ENCODE measurements around the gene COA7. TPM values are rescaled to one million over a fixed set of nuclear protein-coding genes. Genes with fewer than 3 reads are reported as not detected.
A peak's percentile ranks its signal among the peaks of the same experiment; 100 is the strongest.

Gene COA7
- polyA plus RNA-seq, 6 donors from 2014 or later = 1.3 to 2.3 (median 1.8) TPM

GRCh38 chr1:52659851-52660596 is 38.1 kb downstream of the COA7 start:
- Mint-ChIP-seq H3K27ac (peak overlapping the region in 5 of 6 donors; percentile 51 to 89 (median 73)), H3K9me3 (no peaks in the 10 kb centered on the region), H3K27me3 (no peaks in the 10 kb centered on the region), H3K4me1 (peaks cover 16 to 32% (median 24%) of the 10 kb centered on the region in 3 donors), H3K4me3 (no peak overlapping the region), H3K36me3 (peaks cover 5 to 24% of the 10 kb centered on the region in 2 donors)
- no peak for DNase-seq
- ATAC-seq (ENCODE audit: low read depth in 2 of 2) = no peak

- Mint-ChIP-seq H3K27ac (peak overlapping the region; percentile 33 to 89 (median 49)), H3K27me3 (no peaks in the 10 kb centered on the region), H3K36me3 (peaks cover 7 to 24% of the 10 kb centered on the region in 2 donors), H3K9me3 (no peaks in the 10 kb centered on the region), H3K4me1 (peaks cover 16 to 31% (median 22%) of the 10 kb centered on the region in 3 donors), H3K4me3 (no peak overlapping the region)
- no peak for DNase-seq
- no peak for ATAC-seq (ENCODE audit: low read depth in 2 of 2)
These were observed 38.8 kb downstream of the COA7 start for GRCh38 chr1:52659356-52659755.

- Mint-ChIP-seq H3K36me3 (peaks cover 11 to 25% of the 10 kb centered on the region in 2 donors), H3K27ac (peak overlapping the region; percentile 33 to 89 (median 56)), H3K4me3 (no peak overlapping the region), H3K9me3 (no peaks in the 10 kb centered on the region), H3K27me3 (no peaks in the 10 kb centered on the region), H3K4me1 (peaks cover 18 to 31% (median 22%) of the 10 kb centered on the region in 3 donors)
- ATAC-seq (ENCODE audit: low read depth in 2 of 2) = no peak
- no peak for DNase-seq
These were observed 39.4 kb downstream of the COA7 start for GRCh38 chr1:52658795-52659194.

- ATAC-seq (ENCODE audit: low read depth in 2 of 2) = no peak
These were observed 40.4 kb downstream of the COA7 start for GRCh38 chr1:52657702-52658101.

GRCh38 chr1:52654063-52654462 is 44.1 kb downstream of the COA7 start:
- Mint-ChIP-seq H3K4me3 (no peak overlapping the region), H3K9me3 (no peaks in the 10 kb centered on the region), H3K27ac (peak overlapping the region; percentile 24 to 91 (median 49)), H3K36me3 (peaks cover 25 to 44% of the 10 kb centered on the region in 2 donors), H3K27me3 (no peaks in the 10 kb centered on the region), H3K4me1 (peaks cover 18 to 38% (median 35%) of the 10 kb centered on the region in 3 donors)
- no peak for ATAC-seq (ENCODE audit: low read depth in 2 of 2)
- DNase-seq = no peak

More at GRCh38 chr1:52657702-52658101, 40.4 kb downstream of the COA7 start:
- Mint-ChIP-seq H3K4me3 (no peak overlapping the region), H3K4me1 (peaks cover 18 to 29% (median 28%) of the 10 kb centered on the region in 3 donors), H3K27ac (peak overlapping the region in 3 of 6 donors; percentile 44 to 93 (median 91)), H3K36me3 (peaks cover 16 to 32% of the 10 kb centered on the region in 2 donors), H3K27me3 (no peaks in the 10 kb centered on the region), H3K9me3 (no peaks in the 10 kb centered on the region)
- no peak for DNase-seq

- Mint-ChIP-seq H3K36me3 (peaks cover 28 to 51% of the 10 kb centered on the region in 2 donors), H3K9me3 (no peaks in the 10 kb centered on the region), H3K4me3 (peak overlapping the region in 1 of 8 donors; percentile 61), H3K4me1 (peaks cover 21 to 36% (median 28%) of the 10 kb centered on the region in 3 donors), H3K27me3 (no peaks in the 10 kb centered on the region), H3K27ac (peak overlapping the region in 4 of 6 donors; percentile 34 to 91 (median 69))
- no peak for DNase-seq
- no peak for ATAC-seq (ENCODE audit: low read depth in 2 of 2)
These were observed 44.8 kb downstream of the COA7 start for GRCh38 chr1:52653207-52653849.

GRCh38 chr1:52651904-52652303 is 46.2 kb downstream of the COA7 start:
- DNase-seq (no peak), ATAC-seq (ENCODE audit: low read depth in 2 of 2) (no peak)
- Mint-ChIP-seq H3K36me3 (peaks cover 30 to 47% of the 10 kb centered on the region in 2 donors), H3K27ac (peak overlapping the region in 5 of 6 donors; percentile 51 to 94 (median 87)), H3K27me3 (no peaks in the 10 kb centered on the region), H3K9me3 (no peaks in the 10 kb centered on the region), H3K4me1 (peaks cover 22 to 30% (median 27%) of the 10 kb centered on the region in 3 donors), H3K4me3 (no peak overlapping the region)

GRCh38 chr1:52645261-52645660 is 52.9 kb downstream of the COA7 start:
- no peaks in the 10 kb centered on the region for H3K27me3 Mint-ChIP-seq
- peaks cover 21 to 41% of the 10 kb centered on the region in 2 donors for H3K36me3 Mint-ChIP-seq
- peak overlapping the region in 5 of 6 donors; percentile 75 to 99 (median 88) for H3K27ac Mint-ChIP-seq
- H3K9me3 Mint-ChIP-seq = peaks cover 0 to 5% (median 0%) of the 10 kb centered on the region in 7 donors
- DNase-seq (no peak), ATAC-seq (ENCODE audit: low read depth in 2 of 2) (no peak)
- H3K4me3 Mint-ChIP-seq = peak overlapping the region in 3 of 8 donors; percentile 25 to 43 (median 32)
- H3K4me1 Mint-ChIP-seq = peaks cover 44 to 73% (median 57%) of the 10 kb centered on the region in 3 donors

GRCh38 chr1:52641307-52641706 is 56.8 kb downstream of the COA7 start:
- H3K4me1 Mint-ChIP-seq = peaks cover 48 to 91% (median 74%) of the 10 kb centered on the region in 3 donors
- ATAC-seq (ENCODE audit: low read depth in 2 of 2) = peak; percentile 32 to 40

GRCh38 chr1:52640697-52641096 is 57.5 kb downstream of the COA7 start:
- Mint-ChIP-seq H3K4me3 (peak overlapping the region in 7 of 8 donors; percentile 7 to 84 (median 71)), H3K4me1 (peaks cover 52 to 90% (median 68%) of the 10 kb centered on the region in 3 donors), H3K27me3 (no peaks in the 10 kb centered on the region)

More at GRCh38 chr1:52641307-52641706, 56.8 kb downstream of the COA7 start:
- Mint-ChIP-seq H3K9me3 (peaks cover 0 to 5% (median 0%) of the 10 kb centered on the region in 7 donors), H3K36me3 (peaks cover 17 to 35% of the 10 kb centered on the region in 2 donors), H3K27me3 (no peaks in the 10 kb centered on the region), H3K4me3 (peak overlapping the region; percentile 22 to 84 (median 71)), H3K27ac (peak overlapping the region; percentile 98 to 100 (median 99))
- DNase-seq = peak; percentile 76

GRCh38 chr1:52637946-52638345 is 60.2 kb downstream of the COA7 start:
- H3K27ac Mint-ChIP-seq = peak overlapping the region; percentile 99 to 100 (median 100)
- no peak for DNase-seq
- H3K36me3 Mint-ChIP-seq = peaks cover 10 to 27% of the 10 kb centered on the region in 2 donors
- H3K4me1 Mint-ChIP-seq = peaks cover 65 to 89% (median 73%) of the 10 kb centered on the region in 3 donors
- H3K27me3 Mint-ChIP-seq = no peaks in the 10 kb centered on the region
- peaks cover 0 to 5% (median 0%) of the 10 kb centered on the region in 7 donors for H3K9me3 Mint-ChIP-seq
- no peak for ATAC-seq (ENCODE audit: low read depth in 2 of 2)
- H3K4me3 Mint-ChIP-seq = peak overlapping the region; percentile 69 to 96 (median 90)

More at GRCh38 chr1:52640697-52641096, 57.5 kb downstream of the COA7 start:
- Mint-ChIP-seq H3K36me3 (peaks cover 17 to 35% of the 10 kb centered on the region in 2 donors), H3K9me3 (peaks cover 0 to 5% (median 0%) of the 10 kb centered on the region in 7 donors), H3K27ac (peak overlapping the region; percentile 98 to 100 (median 99))
- ATAC-seq (ENCODE audit: low read depth in 2 of 2) = no peak
- DNase-seq = no peak

GRCh38 chr1:52636721-52637695 is 61.1 kb downstream of the COA7 start:
- Mint-ChIP-seq H3K4me3 (peak overlapping the region; percentile 69 to 97 (median 94)), H3K4me1 (peaks cover 62 to 87% (median 72%) of the 10 kb centered on the region in 3 donors), H3K27me3 (no peaks in the 10 kb centered on the region), H3K36me3 (peaks cover 6 to 22% of the 10 kb centered on the region in 2 donors), H3K9me3 (peaks cover 0 to 5% (median 0%) of the 10 kb centered on the region in 7 donors), H3K27ac (peak overlapping the region; percentile 99 to 100 (median 100))
- DNase-seq (peak; percentile 93), ATAC-seq (ENCODE audit: low read depth in 2 of 2) (peak; percentile 69 to 73)

Data from naive B cell (primary cell).